ENCODE results near the gene PCDHGA10.
"Not testable (repeated sequence)": the region's sequence is repeated elsewhere in the genome, so short reads cannot be mapped to it uniquely, and the experiment has no call there.

The PCDHGA10 gene

GRCh38 chr5:141393267-141393666 is 19.5 kb upstream of the PCDHGA10 start:
- DNase-seq = no peak

- DNase-seq = not testable (repeated sequence)
Observed at GRCh38 chr5:141394401-141395187, 18.2 kb upstream of the PCDHGA10 start.

GRCh38 chr5:141397756-141398551 is 14.8 kb upstream of the PCDHGA10 start, which contains the start of gene PCDHGB5:
Gene PCDHGB5, plus strand, starts transcription at chr5:141397947. Its CDS starts 181 bp downstream, at chr5:141398128.
- peak; percentile 70 for DNase-seq

- no peak for DNase-seq
Observed at GRCh38 chr5:141398608-141399007, 14.2 kb upstream of the PCDHGA10 start.

GRCh38 chr5:141399555-141400258 is 13.1 kb upstream of the PCDHGA10 start:
- no peak for DNase-seq

- DNase-seq = peak; percentile 49
Observed at GRCh38 chr5:141402553-141403243, 10.1 kb upstream of the PCDHGA10 start, which contains the start of gene PCDHGA9. Gene PCDHGA9, plus strand, starts transcription at chr5:141402778. Its CDS starts 175 bp downstream, at chr5:141402953.

GRCh38 chr5:141403387-141403786 is 9.4 kb upstream of the PCDHGA10 start:
- DNase-seq = no peak

GRCh38 chr5:141407790-141408505 is 4.8 kb upstream of the PCDHGA10 start, which contains the start of gene PCDHGB6:
Gene PCDHGB6, plus strand, starts transcription at chr5:141408021. Its CDS starts 182 bp downstream, at chr5:141408203.
- peak; percentile 62 for DNase-seq

- no peak for DNase-seq
Observed at GRCh38 chr5:141409598-141410306, 3.0 kb upstream of the PCDHGA10 start.

GRCh38 chr5:141411575-141411974 is 1.2 kb upstream of the PCDHGA10 start:
- no peak for DNase-seq

- DNase-seq = no peak
Observed at GRCh38 chr5:141413540-141414069, 818 bp downstream of the PCDHGA10 start.

- DNase-seq = not testable (repeated sequence)
Observed at GRCh38 chr5:141414548-141415274, 1.9 kb downstream of the PCDHGA10 start.

GRCh38 chr5:141415275-141415618 is 2.5 kb downstream of the PCDHGA10 start:
- not testable (repeated sequence) for DNase-seq

- DNase-seq = peak; percentile 86
Observed at GRCh38 chr5:141417494-141418172, 4.8 kb downstream of the PCDHGA10 start, which contains the start of gene PCDHGB7. Gene PCDHGB7, plus strand, starts transcription at chr5:141417677. Its CDS starts 183 bp downstream, at chr5:141417860.

- no peak for DNase-seq
Observed at GRCh38 chr5:141419074-141419880, 6.5 kb downstream of the PCDHGA10 start.

GRCh38 chr5:141420855-141421488 is 8.2 kb downstream of the PCDHGA10 start, which contains the start of gene PCDHGA11:
Gene PCDHGA11, plus strand, starts transcription at chr5:141421051. Its CDS starts 177 bp downstream, at chr5:141421228.
- peak; percentile 75 for DNase-seq

- no peak for DNase-seq
Observed at GRCh38 chr5:141421489-141421855, 8.7 kb downstream of the PCDHGA10 start.

Measured in hematopoietic multipotent progenitor cell treated with erythropoietin and hydrocortisone succinate and interleukin-3 and kit ligand, for 4 days (in vitro differentiated cells).